ENCODE data around the gene CISD1.

The CISD1 gene

DNA sequence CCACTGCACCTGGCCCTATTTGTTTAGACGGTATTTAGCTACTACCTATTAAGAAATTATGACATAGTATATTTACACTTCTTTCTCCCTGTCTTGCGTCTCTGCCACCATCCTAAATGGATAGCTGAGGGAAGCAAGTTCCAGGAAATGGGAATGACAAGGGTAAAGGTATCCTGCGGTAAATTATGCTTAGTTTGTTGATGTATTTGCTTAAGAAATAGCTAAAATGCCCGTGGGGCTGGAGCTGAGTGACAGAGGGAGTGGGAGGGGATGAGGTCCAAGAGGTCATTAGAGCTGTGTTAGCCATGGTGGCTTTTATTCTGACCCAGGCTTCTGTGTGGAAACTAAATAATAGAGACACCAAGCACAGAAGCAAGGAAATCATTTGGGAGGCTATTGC lies 36.9 kb downstream of the CISD1 start:
- DNase-seq (ENCODE audit: low read depth in 3 of 3, low spot score in 1 of 3) = no peak

- DNase-seq (ENCODE audit: low read depth in 3 of 3, low spot score in 1 of 3) = no peak
Measured at GRCh38 chr10:58307676-58308075, 38.7 kb downstream of the CISD1 start.

- no peak for DNase-seq (ENCODE audit: low read depth in 3 of 3, low spot score in 1 of 3)
Measured at GRCh38 chr10:58311026-58311425, 42.1 kb downstream of the CISD1 start.

DNA sequence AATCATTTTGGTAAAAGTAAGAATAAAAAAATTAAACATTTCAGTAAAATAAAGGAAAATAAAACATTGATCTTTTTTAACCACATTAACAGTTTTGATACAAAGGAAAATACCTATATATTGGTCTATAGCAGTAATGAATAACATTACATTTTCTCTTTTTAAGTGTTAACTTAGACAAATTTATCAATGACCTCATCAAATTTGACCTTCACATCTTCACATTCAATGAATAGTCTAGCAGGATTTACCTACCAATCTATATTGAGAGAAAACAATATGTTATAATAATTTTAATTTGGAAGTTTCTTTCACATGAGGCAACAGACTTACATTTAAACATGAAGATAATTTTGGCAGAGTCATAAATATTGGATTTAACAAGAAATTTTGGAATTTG lies 47.9 kb downstream of the CISD1 start:
- DNase-seq (ENCODE audit: low read depth in 3 of 3, low spot score in 1 of 3) = no peak

GRCh38 chr10:58318346-58318745 lies 49.4 kb downstream of the CISD1 start:
- no peak for DNase-seq (ENCODE audit: low read depth in 3 of 3, low spot score in 1 of 3)

GRCh38 chr10:58319599-58319998 lies 50.6 kb downstream of the CISD1 start:
- no peak for DNase-seq (ENCODE audit: low read depth in 3 of 3, low spot score in 1 of 3)

- DNase-seq (ENCODE audit: low read depth in 3 of 3, low spot score in 1 of 3) = no peak
Measured at GRCh38 chr10:58320351-58321049, 51.5 kb downstream of the CISD1 start.

DNA sequence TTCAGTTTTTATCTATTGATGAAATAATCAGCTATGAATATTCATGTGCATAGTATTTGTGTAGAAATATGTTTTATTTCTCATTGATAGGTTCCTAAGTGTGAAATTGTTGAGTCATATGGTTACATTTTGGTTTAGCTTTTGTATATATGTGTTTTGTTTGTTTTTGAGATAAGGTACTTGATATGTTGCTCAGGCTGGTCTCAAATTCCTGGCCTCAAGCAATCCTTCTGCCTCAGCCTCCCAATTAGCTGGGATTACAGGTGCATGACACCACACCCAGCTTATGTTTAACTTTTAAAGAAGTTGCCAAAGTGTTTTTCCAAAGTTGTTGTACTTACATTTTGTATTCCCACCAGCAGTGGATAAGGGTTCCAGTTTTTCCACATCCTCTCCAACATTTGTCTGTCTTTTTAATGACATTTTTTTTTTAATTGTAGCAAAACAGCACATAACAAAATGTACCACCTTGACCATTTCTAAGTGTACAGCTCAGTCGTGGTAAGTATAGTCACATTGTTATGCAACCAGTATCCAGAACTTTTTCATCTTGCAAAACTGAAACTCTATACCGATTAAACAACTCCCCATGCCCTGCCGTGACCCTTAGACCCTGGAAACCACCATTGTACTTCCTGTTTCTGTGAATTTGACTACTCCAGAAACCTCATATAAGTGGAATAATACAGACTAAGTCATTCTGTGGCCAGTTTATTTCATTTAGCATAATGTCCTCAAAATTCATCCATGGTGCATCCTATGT lies 53.3 kb downstream of the CISD1 start:
- no peak for DNase-seq (ENCODE audit: low read depth in 3 of 3, low spot score in 1 of 3)

DNA sequence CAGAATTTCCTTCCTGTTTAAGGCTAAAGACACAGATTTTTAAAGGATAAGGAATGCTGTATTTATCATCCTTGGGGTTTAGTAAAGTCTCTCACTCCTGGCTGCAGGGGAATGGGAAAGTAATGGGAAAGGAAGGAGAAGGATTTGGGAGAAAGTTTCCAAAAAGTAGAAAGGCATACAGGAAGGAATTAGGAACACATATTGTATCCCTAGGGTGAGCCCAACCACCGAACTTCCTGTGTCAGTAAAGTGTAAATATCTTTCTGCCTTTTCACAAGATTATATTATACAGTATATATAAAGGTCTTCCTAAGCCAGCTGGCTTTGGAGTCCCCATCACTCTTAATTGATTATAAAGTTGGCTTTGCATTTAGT lies 53.9 kb downstream of the CISD1 start:
- DNase-seq (ENCODE audit: low read depth in 3 of 3, low spot score in 1 of 3) = no peak

- no peak for DNase-seq (ENCODE audit: low read depth in 3 of 3, low spot score in 1 of 3)
Measured at GRCh38 chr10:58326967-58327381, 58.0 kb downstream of the CISD1 start.

GRCh38 chr10:58328233-58328632 lies 59.3 kb downstream of the CISD1 start:
- no peak for DNase-seq (ENCODE audit: low read depth in 3 of 3, low spot score in 1 of 3)

DNA sequence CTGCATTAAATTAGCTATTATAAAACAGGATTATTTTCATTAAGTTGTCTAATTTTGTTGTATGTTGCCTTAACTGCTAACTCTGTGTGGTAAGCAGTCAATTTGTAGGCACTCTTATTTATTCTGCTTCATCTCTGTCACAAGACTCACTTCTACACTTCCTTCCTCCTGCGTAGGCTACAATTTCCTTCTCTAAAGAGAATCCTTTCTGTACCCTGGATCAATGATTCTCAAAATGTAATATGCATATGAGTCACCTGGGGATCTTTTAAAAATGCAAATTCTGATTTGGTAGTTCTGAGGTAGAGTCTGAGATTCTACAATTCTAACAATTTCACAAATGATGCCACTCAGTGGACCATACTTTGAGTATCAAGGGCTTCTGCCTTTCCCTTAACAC lies 61.5 kb downstream of the CISD1 start:
- DNase-seq (ENCODE audit: low read depth in 3 of 3, low spot score in 1 of 3) = no peak

DNA sequence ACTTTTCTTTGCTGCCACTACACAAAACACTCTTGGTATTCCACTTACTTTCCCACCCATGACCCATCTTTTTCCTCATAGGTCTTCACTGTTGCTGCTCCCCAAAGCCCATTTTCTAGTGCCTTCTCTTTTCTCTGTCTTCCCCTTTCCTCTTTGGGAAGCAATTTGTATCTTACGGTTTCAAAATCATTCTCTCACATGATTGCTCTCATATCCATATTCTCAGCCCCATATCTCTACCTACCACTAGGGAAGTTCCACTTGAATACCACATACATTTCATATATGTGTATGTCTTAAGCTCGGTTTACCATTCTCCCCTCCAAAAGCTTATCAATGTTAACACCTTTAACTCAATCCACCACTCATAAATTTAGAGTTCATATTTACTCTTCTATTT lies 62.7 kb downstream of the CISD1 start:
- no peak for DNase-seq (ENCODE audit: low read depth in 3 of 3, low spot score in 1 of 3)

GRCh38 chr10:58334817-58335305 lies 65.9 kb downstream of the CISD1 start, which contains the start of gene UBE2D1:
Gene UBE2D1, plus strand, starts transcription at chr10:58335006. Its CDS starts 196 bp downstream, at chr10:58335202.
- DNase-seq (ENCODE audit: low read depth in 3 of 3, low spot score in 1 of 3) = peak; percentile 43 to 78 (median 63)

DNA sequence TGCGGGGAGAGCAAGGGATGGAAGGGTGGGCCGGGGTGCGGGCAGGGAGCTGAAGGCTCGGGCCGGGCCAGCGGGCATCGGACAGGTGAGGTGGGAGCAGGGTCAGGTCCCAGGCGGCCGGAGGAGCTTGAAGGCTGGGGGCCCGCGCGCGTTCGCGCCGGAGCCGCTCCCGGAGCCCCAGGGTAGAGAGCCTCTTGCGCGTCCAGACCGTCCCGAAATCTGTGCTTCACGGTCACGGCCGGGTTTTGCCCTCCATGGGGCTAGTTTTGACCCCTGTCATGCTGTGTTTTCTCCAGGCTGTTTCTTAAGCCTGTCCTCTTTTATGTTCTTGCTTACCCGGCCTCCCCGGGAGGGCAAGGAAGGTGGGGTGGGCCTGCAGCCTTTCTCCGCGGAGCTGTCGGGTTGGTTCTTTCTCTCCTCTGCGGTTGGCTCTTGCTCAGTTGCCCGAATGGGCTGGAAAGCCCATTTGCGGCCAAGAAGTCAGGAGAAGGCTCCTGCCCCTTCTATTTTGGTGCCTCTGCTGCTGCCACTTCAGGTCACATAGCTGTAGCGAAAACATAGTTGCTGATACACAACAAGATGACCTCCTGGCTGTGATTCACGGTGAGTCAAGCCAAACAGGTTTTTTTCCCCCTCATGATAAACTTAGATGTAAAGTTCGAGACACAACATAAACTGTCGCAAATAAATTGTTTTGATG lies 66.5 kb downstream of the CISD1 start:
- no peak for DNase-seq (ENCODE audit: low read depth in 3 of 3, low spot score in 1 of 3)

DNA sequence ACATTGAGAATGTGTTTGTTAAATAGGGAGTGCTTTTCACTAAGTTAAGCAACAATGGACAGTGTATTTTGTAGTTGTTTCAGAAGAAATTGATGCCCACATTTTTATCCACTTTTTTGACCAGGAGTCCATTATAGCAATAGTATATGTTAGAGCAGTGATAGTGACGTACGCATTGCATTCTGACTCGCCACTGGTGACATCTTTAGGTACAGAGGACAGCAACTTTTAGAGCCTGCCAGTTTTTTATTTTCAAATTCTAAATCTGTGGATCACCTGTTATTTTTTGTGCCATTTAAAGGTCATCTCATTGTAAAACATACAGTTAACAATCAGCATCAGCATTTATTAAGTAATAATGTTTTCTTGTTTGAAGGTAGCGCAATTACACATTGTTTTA lies 67.3 kb downstream of the CISD1 start:
- no peak for DNase-seq (ENCODE audit: low read depth in 3 of 3, low spot score in 1 of 3)

All from stimulated activated CD4-positive, alpha-beta T cell treated with anti-CD3 and anti-CD28 coated beads, TNF-alpha, amount 100 ng/mL, for 1 hour (primary cell).